K562 (cell line): ENCODE data around the gene STX18. TPM values are rescaled to one million over a fixed set of nuclear protein-coding genes. Genes with fewer than 3 reads are reported as not detected.

Source experiments
- ATAC-seq: fragments of 200-7000 bp; cut with Tn5 transposase; 3 replicates; pipeline ENCODE4 v1.9.1; 2020; ENCODE audit warnings: moderate library complexity
- BruUV-seq: library from RNA; stranded (reverse); fragments of 400-500 nt; replicated peaks from 2 replicates; lab custom pipeline; 2021; lab: Mats Ljungman, UMichigan
- CTCF ChIA-PET: fragments of 300-600 bp; formaldehyde crosslinking; extraction: SDS; loops from one replicate; lab custom pipeline; 2021; ENCODE audit warnings: low intra/inter-chr PET ratio; lab: Yijun Ruan, JAX
- POLR2A ChIA-PET: fragments of 300-600, 350-650 bp; sonication (Branson Sonifier 250); formaldehyde crosslinking; extraction: SDS; loops from one replicate; lab custom pipeline; 2021; ENCODE audit warnings: antibody characterized with exemption, inconsistent platforms; lab: Yijun Ruan, JAX
- DNase-seq, 4 experiments: peaks; one replicate each; pipeline versions ENCODE4 v3.0.0 to v3.0.0-alpha.2; 2011 to 2018; ENCODE audit warnings: low spot score in 3 of 4, mixed read lengths in 3 of 4; ENCODE audit errors: extremely low read depth in 1 of 4
- FAIRE-seq: peaks from 2 replicates; lab custom pipeline; 2011; peaks lifted over from hg19 to GRCh38; lab: Jason Lieb, UNC
- H2AFZ ChIP-seq: 2 replicates; pipeline ENCODE4 v1.6.0; 2011; ENCODE audit warnings: low read depth, low read length, control low read depth, inconsistent platforms
- H3K27ac ChIP-seq: fragments of 200-600 bp; 3 replicates; pipeline ENCODE4 v1.8.0; 2011; ENCODE audit warnings: low read depth, mild to moderate bottlenecking, control low read depth, inconsistent platforms, low read length, moderate library complexity, mixed read lengths; ENCODE audit errors: extremely low read depth
- H3K27me3 ChIP-seq, 2 experiments: fragments of 300-600 bp in 1 of 2; 2 replicates in 1 of 2; 3 replicates in 1 of 2; pipeline versions ENCODE4 v1.6.0 to v1.8.0; 2011; ENCODE audit warnings: inconsistent platforms in 2 of 2, low read length in 2 of 2, mild to moderate bottlenecking in 1 of 2, mixed read lengths in 1 of 2, moderate library complexity in 1 of 2; ENCODE audit not compliant: control insufficient read depth in 2 of 2, insufficient read depth in 2 of 2
- H3K36me3 ChIP-seq: fragments of 300-600 bp; 3 replicates; pipeline ENCODE4 v1.8.0; 2011; ENCODE audit warnings: mild to moderate bottlenecking, low read length, inconsistent platforms; ENCODE audit not compliant: control insufficient read depth, insufficient read depth
- H3K4me1 ChIP-seq, 2 experiments: fragments of 200-600 bp in 1 of 2; replicated peaks in 1 of 2; 2 replicates in 1 of 2; 3 replicates in 1 of 2; pipeline versions ENCODE4 v1.5.1 to v1.8.0; 2011; ENCODE audit warnings: inconsistent platforms in 2 of 2, low read length in 2 of 2, mild to moderate bottlenecking in 1 of 2, mixed read lengths in 1 of 2, moderate library complexity in 1 of 2; ENCODE audit not compliant: control insufficient read depth in 2 of 2, insufficient read depth in 2 of 2
- H3K4me2 ChIP-seq: 2 replicates; pipeline ENCODE4 v1.6.1; 2011; ENCODE audit warnings: low read length, control low read depth, inconsistent platforms, mixed read lengths; ENCODE audit not compliant: insufficient read depth
- H3K4me3 ChIP-seq: fragments of 200-600 bp; sonication (generic), shearing (Covaris generic); 2 replicates; pipeline ENCODE4 v1.5.1; 2016; ENCODE audit warnings: control low read depth, inconsistent platforms
- H3K79me2 ChIP-seq: fragments of 200-600 bp; 3 replicates; pipeline ENCODE4 v1.8.0; 2011; ENCODE audit warnings: low read length, inconsistent platforms; ENCODE audit not compliant: control insufficient read depth, insufficient read depth
- H3K9ac ChIP-seq, 2 experiments: 2 replicates each; pipeline versions ENCODE4 v1.6.0 to v1.6.1; 2011; ENCODE audit warnings: low read depth in 2 of 2, low read length in 2 of 2, control low read depth in 1 of 2, inconsistent platforms in 1 of 2, mild to moderate bottlenecking in 1 of 2, mixed read lengths in 1 of 2; ENCODE audit not compliant: insufficient read depth in 1 of 2
- H3K9me1 ChIP-seq: one replicate; pipeline ENCODE4 v1.6.0; 2011; ENCODE audit warnings: inconsistent platforms, mild to moderate bottlenecking, low read length, moderate library complexity; ENCODE audit not compliant: control insufficient read depth, insufficient read depth
- H3K9me3 ChIP-seq: replicated peaks from 2 replicates; pipeline ENCODE4 v1.5.1; 2011; ENCODE audit warnings: low read depth, low read length, inconsistent platforms; ENCODE audit not compliant: control insufficient read depth, insufficient read depth
- H4K20me1 ChIP-seq: replicated peaks from 2 replicates; pipeline ENCODE4 v1.6.1; 2011; ENCODE audit warnings: low read length, inconsistent platforms, mixed read lengths; ENCODE audit not compliant: control insufficient read depth, insufficient read depth
- CREB1 ChIP-seq, 2 experiments: sonication (generic) in 1 of 2; formaldehyde crosslinking in 1 of 2; IDR thresholded peaks; 2 replicates each; pipeline versions ENCODE4 v1.6.1 to v1.8.0; 2012 to 2022; ENCODE audit warnings: inconsistent platforms in 1 of 2, mild to moderate bottlenecking in 1 of 2, missing genetic modification reagents in 1 of 2, moderate library complexity in 1 of 2
- ELF1 ChIP-seq: fragments of 200-800 bp; sonication (Bioruptor generic); IDR thresholded peaks from 2 replicates; pipeline ENCODE4 v1.6.1; 2016; ENCODE audit warnings: missing genetic modification characterization, missing compliant biosample characterization
- FOS ChIP-seq: IDR thresholded peaks from 3 replicates; pipeline ENCODE4 v1.6.1; 2011; ENCODE audit not compliant: insufficient read length; ENCODE audit errors: extremely low read depth
- HDGF ChIP-seq: fragments of 450-650 bp; IDR thresholded peaks from 2 replicates; pipeline ENCODE4 v1.6.1; 2016
- HES1 ChIP-seq: fragments of 450-650 bp; IDR thresholded peaks from 2 replicates; pipeline ENCODE4 v1.6.1; 2016; ENCODE audit warnings: low read depth, mild to moderate bottlenecking, moderate library complexity
- HNRNPH1 ChIP-seq: fragments of 200-400 bp; formaldehyde crosslinking; optimal IDR thresholded peaks from 2 replicates; pipeline ENCODE3; 2017; ENCODE audit warnings: low read depth, mild to moderate bottlenecking, low read length, moderate library complexity
- L3MBTL2 ChIP-seq: fragments of 450-650 bp; IDR thresholded peaks from 2 replicates; pipeline ENCODE4 v1.6.1; 2016; ENCODE audit warnings: mild to moderate bottlenecking, moderate library complexity
- MBD2 ChIP-seq: sonication (generic); IDR thresholded peaks from 2 replicates; pipeline ENCODE4 v1.6.1; 2016; ENCODE audit warnings: low read depth, borderline replicate concordance
- MCM3 ChIP-seq: fragments of 450-650 bp; IDR thresholded peaks from 2 replicates; pipeline ENCODE4 v1.6.1; 2016
- MCM5 ChIP-seq: fragments of 450-650 bp; IDR thresholded peaks from 2 replicates; pipeline ENCODE4 v1.6.1; 2016; ENCODE audit warnings: low read depth
- MXD1 ChIP-seq: fragments of 250-450 bp; sonication (Bioruptor Pico); IDR thresholded peaks from 2 replicates; pipeline ENCODE4 v1.8.0; 2021; ENCODE audit warnings: borderline replicate concordance, mild to moderate bottlenecking, moderate library complexity; ENCODE audit not compliant: poor library complexity, severe bottlenecking
- NFRKB ChIP-seq: fragments of 450-650 bp; IDR thresholded peaks from 2 replicates; pipeline ENCODE4 v1.6.1; 2016; ENCODE audit warnings: low read depth
- NFXL1 ChIP-seq: fragments of 450-650 bp; formaldehyde crosslinking; IDR thresholded peaks from 2 replicates; pipeline ENCODE4 v1.4.0; 2021; ENCODE audit warnings: mild to moderate bottlenecking
- NUFIP1 ChIP-seq: fragments of 450-650 bp; IDR thresholded peaks from 2 replicates; pipeline ENCODE4 v1.6.1; 2018; ENCODE audit not compliant: partially characterized antibody
- SRSF3 ChIP-seq: fragments of 200-400 bp; formaldehyde crosslinking; IDR thresholded peaks from 2 replicates; pipeline ENCODE4 v1.6.1; 2016; ENCODE audit warnings: mild to moderate bottlenecking, low read length, moderate library complexity; ENCODE audit not compliant: insufficient read depth
- ZHX1 ChIP-seq: fragments of 150-350 bp; conservative IDR thresholded peaks from 2 replicates; pipeline ENCODE4 v1.6.1; 2014; ENCODE audit warnings: low read length
- ZNF561 ChIP-seq: fragments of 450-650 bp; formaldehyde crosslinking; conservative IDR thresholded peaks from 2 replicates; pipeline ENCODE4 v1.4.0; 2020; ENCODE audit warnings: mild to moderate bottlenecking, moderate library complexity
- ZNF586 ChIP-seq: fragments of 450-650 bp; formaldehyde crosslinking; conservative IDR thresholded peaks from 2 replicates; pipeline ENCODE4 v1.4.0; 2020; ENCODE audit warnings: mild to moderate bottlenecking, moderate library complexity
- ZNF785 ChIP-seq: fragments of 250-450 bp; sonication (Bioruptor Pico); IDR thresholded peaks from 2 replicates; pipeline ENCODE4 v1.4.0; 2020; ENCODE audit warnings: mild to moderate bottlenecking
- WGBS: fragments of 100-300 bp; shearing (Covaris generic); methylation state at CpG from one replicate; pipeline ENCODE4 v1.1.6; 2016; ENCODE audit warnings: low coverage, mixed read lengths; ENCODE audit not compliant: insufficient coverage; ENCODE audit errors: missing lambda C conversion rate; 5-methylcytosine and 5-hydroxymethylcytosine counted together
- in situ Hi-C: fragments of 300-500 bp; cut with MboI; formaldehyde crosslinking; loops from 4 replicates; pipeline ENCODE4 v1.15.0; 2018; ENCODE audit warnings: inconsistent platforms, mixed read lengths
- intact Hi-C: fragments of 100-400 bp; cut with micrococcal nuclease; formaldehyde crosslinking; loops from 2 replicates; pipeline ENCODE4 v1.14.2; 2022
- polyA plus RNA-seq, 8 experiments: library from polyadenylated mRNA; depleted of rRNA in 4 of 8; stranded (reverse) in 5 of 8; unstranded in 3 of 8; fragments of >200 nt; fragmentation: Nextera tagmentation in 2 of 8; fragmentation: Illumina TruSeq in 1 of 8; extraction: Ambion mirVana in 2 of 8; extraction: Trizol in 1 of 8; gene quantifications; 2 replicates each; pipeline versions ENCODE4 v1.2.1 to v1.2.3, GENCODE V29; 2011 to 2014; ENCODE audit warnings: inconsistent platforms in 1 of 8, missing spikeins in 1 of 8
- total RNA-seq, 7 experiments: library from RNA; depleted of rRNA in 6 of 7; stranded (reverse); fragments of >200 nt in 6 of 7; fragmentation: Illumina TruSeq in 2 of 7; extraction: Trizol in 2 of 7; gene quantifications; 2 replicates each; pipeline versions ENCODE4 v1.2.1 to v1.2.3, GENCODE V29; 2011 to 2021; ENCODE audit warnings: low replicate concordance in 1 of 7

Gene STX18
- total and polyA plus RNA-seq, 9 of the 15 experiments (the other 6 are each of a cell fraction or from before 2014, with no cell fraction given) = 6.2 to 41.7 (median 22.7) TPM

GRCh38 chr4:4385729-4386295 is 156.0 kb downstream of the STX18 start:
- ATAC-seq = no peak
- no peaks in the 10 kb centered on the region for H3K9me3 ChIP-seq

More at GRCh38 chr4:4385729-4386295, 156.0 kb downstream of the STX18 start:
- no peak for FAIRE-seq
- BruUV-seq = no TSS peak
- Histone ChIP-seq H2AFZ (no peak overlapping the region), H3K9me1 (no peaks in the 10 kb centered on the region), H3K79me2 (no peaks in the 10 kb centered on the region), H4K20me1 (peaks cover 15% of the 10 kb centered on the region; the same call in 1 of the 2 replicates), H3K9ac (no peak overlapping the region), H3K4me3 (no peak overlapping the region), H3K27ac (no peak overlapping the region), H3K27me3 (peaks cover 24 to 65% of the 10 kb centered on the region in 2 experiments; a peak in 4 of 5 replicates), H3K4me2 (no peak overlapping the region), H3K36me3 (no peaks in the 10 kb centered on the region), H3K4me1 (peaks cover 0 to 28% of the 10 kb centered on the region in 2 experiments; a peak in 3 of 5 replicates)
- no peak for DNase-seq
- intact Hi-C loops (no loop called here), in situ Hi-C loops (no loop called here)
- WGBS = 13% methylated on average over 18 of the region's 38 CpGs
- TF ChIP-seq NFXL1 (CRISPR knock-in tag) (no peak), MBD2 (no peak), HDGF (no peak), MCM3 (no peak), ZNF586 (CRISPR knock-in tag) (no peak), L3MBTL2 (no peak), MXD1 (CRISPR knock-in tag) (no peak), MCM5 (no peak), ELF1 (tag) (no peak), ZNF785 (CRISPR knock-in tag) (no peak), HES1 (no peak), CREB1 (IDR thresholded peaks at IDR 0.05) (no peak), CREB1 (CRISPR knock-in tag; IDR thresholded peaks at IDR 0.05) (no peak), ZHX1 (no peak), SRSF3 (no peak), NFRKB (no peak), ZNF561 (CRISPR knock-in tag) (no peak), FOS (no peak), HNRNPH1 (no peak), NUFIP1 (no peak)
- POLR2A ChIA-PET = no interaction called here
- CTCF ChIA-PET = no interaction called here
